SU-DHL-6 (cell line): ENCODE data around the gene RBM12.

ENCODE experiments used
- CTCF ChIP-seq: fragments of 200-600 bp; sonication (generic); IDR thresholded peaks from one replicate; pipeline ENCODE4 v1.5.1; 2017; ENCODE audit warnings: antibody characterized with exemption, mild to moderate bottlenecking, low read length, moderate library complexity; ENCODE audit not compliant: insufficient read depth, poor library complexity, severe bottlenecking
- EZH2phosphoT487 ChIP-seq: fragments of 200-600 bp; sonication (generic), shearing (Covaris generic); conservative IDR thresholded peaks from 2 replicates; pipeline ENCODE4 v1.6.1; 2018; ENCODE audit warnings: mild to moderate bottlenecking, antibody characterized with exemption, low read length, moderate library complexity, mixed read lengths

- no peak for TF ChIP-seq CTCF
- no peak for TF ChIP-seq EZH2phosphoT487
Measured at GRCh38 chr20:35695978-35696377, 31.3 kb upstream of the RBM12 start.
